Measurements from ENCODE around the gene MS4A7.

DNA sequence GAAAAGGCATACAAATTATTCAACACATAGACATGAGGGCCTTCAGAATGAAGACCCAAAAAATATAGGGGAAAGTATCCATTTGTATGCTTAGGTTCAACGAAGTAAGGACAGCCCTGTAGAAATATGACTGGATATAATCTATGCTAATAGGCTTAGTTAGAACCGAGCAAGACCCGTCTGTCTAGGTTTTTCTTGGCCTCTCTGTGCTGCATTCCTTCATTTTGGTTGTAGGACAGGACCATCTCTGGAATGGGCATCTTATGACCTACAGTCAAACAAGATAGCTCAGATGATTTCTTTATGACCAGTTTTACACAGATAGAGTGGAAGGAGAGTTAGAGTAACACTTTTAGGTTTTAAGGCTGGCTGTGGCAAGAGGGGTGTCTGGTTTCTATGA lies 5.6 kb upstream of the MS4A7 start:
- TF ChIP-seq, protein P1, sequence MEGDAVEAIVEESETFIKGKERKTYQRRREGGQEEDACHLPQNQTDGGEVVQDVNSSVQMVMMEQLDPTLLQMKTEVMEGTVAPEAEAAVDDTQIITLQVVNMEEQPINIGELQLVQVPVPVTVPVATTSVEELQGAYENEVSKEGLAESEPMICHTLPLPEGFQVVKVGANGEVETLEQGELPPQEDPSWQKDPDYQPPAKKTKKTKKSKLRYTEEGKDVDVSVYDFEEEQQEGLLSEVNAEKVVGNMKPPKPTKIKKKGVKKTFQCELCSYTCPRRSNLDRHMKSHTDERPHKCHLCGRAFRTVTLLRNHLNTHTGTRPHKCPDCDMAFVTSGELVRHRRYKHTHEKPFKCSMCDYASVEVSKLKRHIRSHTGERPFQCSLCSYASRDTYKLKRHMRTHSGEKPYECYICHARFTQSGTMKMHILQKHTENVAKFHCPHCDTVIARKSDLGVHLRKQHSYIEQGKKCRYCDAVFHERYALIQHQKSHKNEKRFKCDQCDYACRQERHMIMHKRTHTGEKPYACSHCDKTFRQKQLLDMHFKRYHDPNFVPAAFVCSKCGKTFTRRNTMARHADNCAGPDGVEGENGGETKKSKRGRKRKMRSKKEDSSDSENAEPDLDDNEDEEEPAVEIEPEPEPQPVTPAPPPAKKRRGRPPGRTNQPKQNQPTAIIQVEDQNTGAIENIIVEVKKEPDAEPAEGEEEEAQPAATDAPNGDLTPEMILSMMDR (conservative IDR thresholded peaks at IDR 0.05; ENCODE audit: low read length) = no peak
- TF ChIP-seq EZH2phosphoT487 (IDR thresholded peaks at IDR 0.05; ENCODE audit: borderline replicate concordance, low read depth, low read length) = no peak

All from OCI-LY7 (cell line).